Gastroesophageal sphincter (tissue), 3 donors: Measurements from ENCODE around the gene TBX3.

Experiments
- CTCF ChIP-seq, 4 experiments: fragments of 200-600 bp in 2 of 4; fragments of 450-650 bp in 2 of 4; sonication (generic) in 1 of 4; IDR thresholded peaks; one replicate each; pipeline ENCODE4 v1.5.1; 2017 to 2019; ENCODE audit warnings: antibody characterized with exemption in 4 of 4, mild to moderate bottlenecking in 2 of 4, moderate library complexity in 2 of 4
- POLR2A ChIP-seq, 2 donors: fragments of 450-650 bp; IDR thresholded peaks; one replicate each; pipeline ENCODE4 v1.6.1; 2017; ENCODE audit warnings: antibody characterized with exemption in 2 of 2, mild to moderate bottlenecking in 2 of 2, moderate library complexity in 1 of 2

GRCh38 chr12:114710151-114710550 lies 26.2 kb upstream of the TBX3 start:
- TF ChIP-seq POLR2A (IDR thresholded peaks at IDR 0.05) = no peak
- no peak for TF ChIP-seq CTCF (IDR thresholded peaks at IDR 0.05)
